HepG2 (cell line): ENCODE data around the gene MAP3K19. TPM values are rescaled to one million over a fixed set of nuclear protein-coding genes. Genes with fewer than 3 reads are reported as not detected.

Source experiments
- AKAP8 ChIP-seq: sonication (generic); formaldehyde crosslinking; IDR thresholded peaks from 2 replicates; pipeline ENCODE4 v1.5.1; 2020; ENCODE audit warnings: mild to moderate bottlenecking, missing genetic modification reagents
- DMAP1 ChIP-seq: IDR thresholded peaks from 2 replicates; pipeline ENCODE4 v1.6.1; 2016
- GPBP1L1 ChIP-seq: sonication (generic); formaldehyde crosslinking; IDR thresholded peaks from 2 replicates; pipeline ENCODE4 v1.5.0; 2020; ENCODE audit warnings: mild to moderate bottlenecking, missing genetic modification reagents
- HDAC6 ChIP-seq: fragments of 200-600 bp; sonication (generic); IDR thresholded peaks from 2 replicates; pipeline ENCODE4 v1.7.0; 2017; ENCODE audit warnings: mild to moderate bottlenecking, antibody characterized with exemption, low read length, low read depth
- HMGA1 ChIP-seq: sonication (generic); formaldehyde crosslinking; conservative IDR thresholded peaks from 2 replicates; pipeline ENCODE4 v1.4.0; 2020; ENCODE audit warnings: missing genetic modification reagents
- HOXD1 ChIP-seq: sonication (generic); formaldehyde crosslinking; IDR thresholded peaks from 2 replicates; pipeline ENCODE4 v1.5.0; 2020; ENCODE audit warnings: missing genetic modification reagents
- MEIS1 ChIP-seq: sonication (generic); formaldehyde crosslinking; IDR thresholded peaks from 2 replicates; pipeline ENCODE4 v1.9.0; 2021; ENCODE audit warnings: mild to moderate bottlenecking, missing genetic modification reagents, moderate library complexity, borderline replicate concordance
- PHB2 ChIP-seq: fragments of 450-650 bp; IDR thresholded peaks from 2 replicates; pipeline ENCODE4 v1.6.1; 2018; ENCODE audit not compliant: partially characterized antibody
- SMARCC2 ChIP-seq: fragments of 450-650 bp; IDR thresholded peaks from 2 replicates; pipeline ENCODE4 v1.6.1; 2017; ENCODE audit warnings: antibody characterized with exemption, mild to moderate bottlenecking
- THAP11 ChIP-seq: IDR thresholded peaks from 2 replicates; pipeline ENCODE4 v1.6.1; 2016; ENCODE audit warnings: missing biosample characterization, missing genetic modification reagents
- TOPORS ChIP-seq: sonication (generic); formaldehyde crosslinking; IDR thresholded peaks from 2 replicates; pipeline ENCODE4 v1.8.0; 2023; ENCODE audit warnings: mild to moderate bottlenecking, missing genetic modification reagents
- ZBTB49 ChIP-seq: sonication (generic); formaldehyde crosslinking; IDR thresholded peaks from 2 replicates; pipeline ENCODE4 v1.4.0; 2020; ENCODE audit warnings: missing genetic modification reagents, borderline replicate concordance
- ZFX ChIP-seq: sonication (generic); formaldehyde crosslinking; IDR thresholded peaks from 2 replicates; pipeline ENCODE4 v1.4.0; 2020; ENCODE audit warnings: mild to moderate bottlenecking, low read depth, missing genetic modification reagents, moderate library complexity
- ZNF124 ChIP-seq: sonication (generic); formaldehyde crosslinking; IDR thresholded peaks from 2 replicates; pipeline ENCODE4 v1.4.0; 2020; ENCODE audit warnings: missing genetic modification reagents
- ZNF33A ChIP-seq: sonication (generic); formaldehyde crosslinking; IDR thresholded peaks from 2 replicates; pipeline ENCODE4 v1.5.1; 2020; ENCODE audit warnings: missing genetic modification reagents, mild to moderate bottlenecking, moderate library complexity, borderline replicate concordance
- ZNF547 ChIP-seq: sonication (generic); formaldehyde crosslinking; IDR thresholded peaks from 2 replicates; pipeline ENCODE4 v1.5.1; 2020; ENCODE audit warnings: mild to moderate bottlenecking, missing genetic modification reagents
- ZNF549 ChIP-seq: sonication (generic); formaldehyde crosslinking; IDR thresholded peaks from 2 replicates; pipeline ENCODE4 v1.5.0; 2020; ENCODE audit warnings: missing genetic modification reagents
- ZNF557 ChIP-seq: sonication (generic); formaldehyde crosslinking; IDR thresholded peaks from 2 replicates; pipeline ENCODE4 v1.4.0; 2020; ENCODE audit warnings: missing genetic modification reagents
- ZNF564 ChIP-seq: sonication (generic); formaldehyde crosslinking; IDR thresholded peaks from 2 replicates; pipeline ENCODE4 v1.8.1; 2023; ENCODE audit warnings: mild to moderate bottlenecking, missing genetic modification reagents
- ZSCAN20 ChIP-seq: sonication (generic); formaldehyde crosslinking; IDR thresholded peaks from 2 replicates; pipeline ENCODE4 v1.4.0; 2020; ENCODE audit warnings: missing genetic modification reagents, mild to moderate bottlenecking, borderline replicate concordance
- polyA plus RNA-seq, 8 experiments: library from polyadenylated mRNA; depleted of rRNA in 3 of 8; stranded (reverse) in 7 of 8; unstranded in 1 of 8; fragments of >200 nt; fragmentation: Illumina TruSeq in 4 of 8; extraction: Trizol in 4 of 8; gene quantifications; 2 replicates each; pipeline versions ENCODE4 v1.2.1 to v1.2.3, GENCODE V29; 2011 to 2016; ENCODE audit warnings: low read depth in 4 of 8, missing spikeins in 1 of 8, mixed read lengths in 1 of 8; ENCODE audit not compliant: insufficient read depth in 1 of 8
- total RNA-seq, 5 experiments: library from RNA; depleted of rRNA; stranded (reverse); fragments of >200 nt; fragmentation: Illumina TruSeq; extraction: Trizol; gene quantifications; 2 replicates each; pipeline ENCODE4 v1.2.3, GENCODE V29; 2016; ENCODE audit warnings: low read depth in 1 of 5
- TF ChIP-seq, protein P1 (sequence below): sonication (generic); formaldehyde crosslinking; IDR thresholded peaks from 2 replicates; pipeline ENCODE4 v1.9.0; 2021; ENCODE audit warnings: missing genetic modification reagents, borderline replicate concordance
- TF ChIP-seq, protein P2 (sequence below): sonication (generic); formaldehyde crosslinking; IDR thresholded peaks from 2 replicates; pipeline ENCODE4 v1.9.0; 2021; ENCODE audit warnings: missing genetic modification reagents, mild to moderate bottlenecking, borderline replicate concordance
- TF ChIP-seq, protein P3 (sequence below): sonication (generic); formaldehyde crosslinking; IDR thresholded peaks from 2 replicates; pipeline ENCODE4 v1.4.0; 2020; ENCODE audit warnings: mild to moderate bottlenecking, missing genetic modification reagents, borderline replicate concordance

The MAP3K19 gene
- total and polyA plus RNA-seq, 2 of the 13 experiments (the other 11 are each of a cell fraction or from before 2014, with no cell fraction given), result not detected

DNA sequence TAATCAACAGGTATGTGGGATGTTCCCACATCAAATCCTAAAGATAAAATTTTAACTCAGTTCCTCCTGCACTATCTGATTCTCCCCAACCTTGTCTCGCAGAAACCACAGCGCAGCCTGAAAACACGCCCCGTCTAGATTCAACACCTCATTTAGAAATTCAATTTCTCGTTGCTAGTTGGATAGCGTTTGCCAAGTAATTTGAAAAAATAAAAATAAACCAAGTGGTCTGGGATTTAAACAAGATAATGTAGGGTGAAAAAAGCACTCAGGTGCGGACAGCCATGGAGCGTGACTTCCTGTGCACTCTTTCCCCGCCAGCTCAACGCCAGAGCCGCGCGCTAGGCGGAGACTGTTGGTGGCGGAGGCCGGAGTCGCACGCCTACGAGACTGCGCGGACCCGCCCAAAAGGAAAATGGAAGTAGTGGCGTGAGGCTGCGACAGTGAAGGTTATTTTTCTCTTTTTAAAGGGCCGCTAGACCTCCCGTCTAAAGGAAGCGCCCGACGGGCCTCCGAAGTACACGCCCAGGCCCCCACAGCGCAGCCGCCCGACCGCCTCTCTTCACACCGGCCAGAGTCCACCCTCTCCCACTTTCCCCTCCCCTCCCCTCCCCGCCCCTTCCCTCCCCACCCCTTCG lies 129.2 kb downstream of the MAP3K19 start (continued):
- no peak for TF ChIP-seq HDAC6
- no peak for TF ChIP-seq MEIS1
- peak; percentile 68 for TF ChIP-seq ZNF564
- no peak for TF ChIP-seq AKAP8 (CRISPR knock-in tag)
- TF ChIP-seq GPBP1L1 (CRISPR knock-in tag), result no peak
- TF ChIP-seq ZNF547, result no peak
- TF ChIP-seq TOPORS (CRISPR knock-in tag), result no peak
- TF ChIP-seq ZNF557 (CRISPR knock-in tag), result 0 out of 2 replicates have a peak, but pooled peaks have one; percentile 28
- TF ChIP-seq ZBTB49 (CRISPR knock-in tag), result no peak
- TF ChIP-seq ZNF549 (CRISPR knock-in tag), result no peak
- TF ChIP-seq, protein P1, sequence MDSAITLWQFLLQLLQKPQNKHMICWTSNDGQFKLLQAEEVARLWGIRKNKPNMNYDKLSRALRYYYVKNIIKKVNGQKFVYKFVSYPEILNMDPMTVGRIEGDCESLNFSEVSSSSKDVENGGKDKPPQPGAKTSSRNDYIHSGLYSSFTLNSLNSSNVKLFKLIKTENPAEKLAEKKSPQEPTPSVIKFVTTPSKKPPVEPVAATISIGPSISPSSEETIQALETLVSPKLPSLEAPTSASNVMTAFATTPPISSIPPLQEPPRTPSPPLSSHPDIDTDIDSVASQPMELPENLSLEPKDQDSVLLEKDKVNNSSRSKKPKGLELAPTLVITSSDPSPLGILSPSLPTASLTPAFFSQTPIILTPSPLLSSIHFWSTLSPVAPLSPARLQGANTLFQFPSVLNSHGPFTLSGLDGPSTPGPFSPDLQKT (CRISPR knock-in tag), result no peak
- TF ChIP-seq ZFX (CRISPR knock-in tag), result no peak; the same call in none of the 2 replicates
- no peak for TF ChIP-seq SMARCC2
- peak; percentile 55; the same call in 1 of the 2 replicates for TF ChIP-seq DMAP1 (CRISPR knock-in tag)
- no peak for TF ChIP-seq THAP11
- TF ChIP-seq, protein P2, sequence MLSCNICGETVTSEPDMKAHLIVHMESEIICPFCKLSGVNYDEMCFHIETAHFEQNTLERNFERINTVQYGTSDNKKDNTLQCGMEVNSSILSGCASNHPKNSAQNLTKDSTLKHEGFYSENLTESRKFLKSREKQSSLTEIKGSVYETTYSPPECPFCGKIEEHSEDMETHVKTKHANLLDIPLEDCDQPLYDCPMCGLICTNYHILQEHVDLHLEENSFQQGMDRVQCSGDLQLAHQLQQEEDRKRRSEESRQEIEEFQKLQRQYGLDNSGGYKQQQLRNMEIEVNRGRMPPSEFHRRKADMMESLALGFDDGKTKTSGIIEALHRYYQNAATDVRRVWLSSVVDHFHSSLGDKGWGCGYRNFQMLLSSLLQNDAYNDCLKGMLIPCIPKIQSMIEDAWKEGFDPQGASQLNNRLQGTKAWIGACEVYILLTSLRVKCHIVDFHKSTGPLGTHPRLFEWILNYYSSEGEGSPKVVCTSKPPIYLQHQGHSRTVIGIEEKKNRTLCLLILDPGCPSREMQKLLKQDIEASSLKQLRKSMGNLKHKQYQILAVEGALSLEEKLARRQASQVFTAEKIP, result no peak
- TF ChIP-seq, protein P3, sequence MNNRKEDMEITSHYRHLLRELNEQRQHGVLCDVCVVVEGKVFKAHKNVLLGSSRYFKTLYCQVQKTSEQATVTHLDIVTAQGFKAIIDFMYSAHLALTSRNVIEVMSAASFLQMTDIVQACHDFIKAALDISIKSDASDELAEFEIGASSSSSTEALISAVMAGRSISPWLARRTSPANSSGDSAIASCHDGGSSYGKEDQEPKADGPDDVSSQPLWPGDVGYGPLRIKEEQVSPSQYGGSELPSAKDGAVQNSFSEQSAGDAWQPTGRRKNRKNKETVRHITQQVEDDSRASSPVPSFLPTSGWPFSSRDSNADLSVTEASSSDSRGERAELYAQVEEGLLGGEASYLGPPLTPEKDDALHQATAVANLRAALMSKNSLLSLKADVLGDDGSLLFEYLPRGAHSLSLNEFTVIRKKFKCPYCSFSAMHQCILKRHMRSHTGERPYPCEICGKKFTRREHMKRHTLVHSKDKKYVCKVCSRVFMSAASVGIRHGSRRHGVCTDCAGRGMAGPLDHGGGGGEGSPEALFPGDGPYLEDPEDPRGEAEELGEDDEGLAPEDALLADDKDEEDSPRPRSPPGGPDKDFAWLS (CRISPR knock-in tag), result no peak
- peak; percentile 84; the same call in 1 of the 2 replicates for TF ChIP-seq ZSCAN20
- TF ChIP-seq ZNF124 (CRISPR knock-in tag), result no peak
- no peak for TF ChIP-seq HMGA1 (CRISPR knock-in tag)
- no peak for TF ChIP-seq PHB2
- TF ChIP-seq ZNF33A (CRISPR knock-in tag), result no peak
- TF ChIP-seq HOXD1 (CRISPR knock-in tag), result 0 out of 2 replicates have a peak, but pooled peaks have one; percentile 10
